NOMO-1 treated with dmso at 0.1 percent for 144 hours (cell line): ENCODE results near the gene RPH3AL.

Experiments used
- DNase-seq: peaks from one replicate; lab custom pipeline; 2025; ENCODE audit not compliant: unreplicated experiment; lab: John Stamatoyannopoulos, UW

Gene RPH3AL

DNA sequence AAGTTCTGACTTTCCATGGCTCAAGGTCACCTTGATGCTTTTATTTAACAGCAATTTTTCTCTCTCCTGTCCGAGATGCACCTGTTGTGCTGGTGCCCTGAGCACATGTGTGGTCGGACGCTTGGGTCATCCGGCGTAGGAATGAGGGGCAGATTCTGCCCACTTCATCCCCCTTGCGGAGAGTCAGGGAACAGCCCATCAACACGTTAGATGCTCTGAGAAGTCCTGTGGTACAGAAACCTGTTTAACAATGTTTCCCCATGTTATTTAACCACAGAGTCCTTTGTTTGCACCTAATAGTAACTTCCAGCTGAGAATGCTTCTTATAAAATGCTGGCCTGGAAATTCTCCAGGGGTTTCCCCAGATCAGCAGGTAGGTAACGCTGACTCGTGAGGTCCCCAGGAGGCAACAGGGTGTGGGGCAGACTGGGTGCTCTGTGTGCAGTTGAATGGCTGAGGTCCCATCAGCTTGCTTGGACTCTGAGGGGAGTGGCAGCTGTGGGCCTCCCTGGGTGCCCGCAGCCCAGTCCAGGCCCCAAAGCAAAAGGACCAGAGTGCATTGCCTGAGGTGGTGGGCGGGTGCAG is 189.0 kb downstream of the RPH3AL start:
- no peak for DNase-seq

DNA sequence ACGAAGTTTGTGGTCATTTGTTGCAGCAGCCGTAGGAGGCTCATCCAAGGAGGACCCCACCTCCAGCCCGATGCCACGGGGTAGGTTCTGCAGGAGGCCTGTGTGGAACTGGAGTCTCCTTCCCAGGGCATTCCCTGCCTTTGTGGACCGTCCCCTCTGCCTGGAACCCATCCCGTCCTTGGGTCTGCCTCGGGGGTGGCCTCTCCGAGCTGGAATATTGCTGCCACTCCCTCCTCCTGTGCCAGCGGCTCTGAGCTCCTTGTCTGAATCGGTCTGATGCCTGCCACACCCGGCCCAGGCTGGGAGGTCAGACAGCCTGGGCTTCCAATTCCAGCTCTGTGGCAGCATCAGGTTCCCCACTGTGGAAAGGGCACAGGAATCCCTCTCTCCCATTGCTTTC is 189.9 kb downstream of the RPH3AL start:
- no peak for DNase-seq
